GM21619 (cell line): ENCODE data around the gene PLEKHN1.
"Not testable (repeated sequence)": the region's sequence is repeated elsewhere in the genome, so short reads cannot be mapped to it uniquely, and the experiment has no call there.

Experiments
- ATAC-seq: cut with Tn5 transposase; IDR thresholded peaks from one replicate; pipeline ENCODE4 v1.9.1; 2021; ENCODE audit not compliant: unreplicated experiment

Gene PLEKHN1

GRCh38 chr1:973459-974292 is 7.4 kb downstream of the PLEKHN1 start:
- no peak for ATAC-seq

GRCh38 chr1:974293-974640 is 8.0 kb downstream of the PLEKHN1 start:
- ATAC-seq: no peak

- ATAC-seq: no peak
These were observed 8.5 kb downstream of the PLEKHN1 start for GRCh38 chr1:974687-975328.

GRCh38 chr1:975365-975764 is 9.1 kb downstream of the PLEKHN1 start:
- ATAC-seq: no peak

- peak; percentile 56 for ATAC-seq
These were observed 9.8 kb downstream of the PLEKHN1 start for GRCh38 chr1:975896-976683.

- ATAC-seq: not testable (repeated sequence)
These were observed 10.5 kb downstream of the PLEKHN1 start for GRCh38 chr1:976791-977190.

GRCh38 chr1:978069-978834 is 12.0 kb downstream of the PLEKHN1 start:
- no peak for ATAC-seq

GRCh38 chr1:978835-979743 is 12.8 kb downstream of the PLEKHN1 start:
- no peak for ATAC-seq

GRCh38 chr1:979744-980072 is 13.4 kb downstream of the PLEKHN1 start:
- no peak for ATAC-seq

GRCh38 chr1:980137-980571 is 13.9 kb downstream of the PLEKHN1 start:
- ATAC-seq: no peak

- ATAC-seq: no peak
These were observed 14.5 kb downstream of the PLEKHN1 start for GRCh38 chr1:980602-981395.

GRCh38 chr1:981491-981954 is 15.2 kb downstream of the PLEKHN1 start:
- no peak for ATAC-seq

GRCh38 chr1:981955-982558 is 15.8 kb downstream of the PLEKHN1 start, which contains the start of gene PERM1:
Gene PERM1 (minus strand): TSS chr1:982093. CDS start chr1:981029, 1,064 bp downstream.
- ATAC-seq: no peak

GRCh38 chr1:982765-983436 is 16.6 kb downstream of the PLEKHN1 start:
- no peak for ATAC-seq

- ATAC-seq: no peak
These were observed 17.7 kb downstream of the PLEKHN1 start for GRCh38 chr1:983798-984475.

- no peak for ATAC-seq
These were observed 18.2 kb downstream of the PLEKHN1 start for GRCh38 chr1:984476-984814.

GRCh38 chr1:985126-985525 is 18.8 kb downstream of the PLEKHN1 start:
- ATAC-seq: no peak

- ATAC-seq: not testable (repeated sequence)
These were observed 21.8 kb downstream of the PLEKHN1 start for GRCh38 chr1:988061-988460.
